Colon (tissue), 2 donors: ENCODE results near the gene LNX1.

Experiments
- FAIRE-seq: peaks from 2 replicates; lab custom pipeline; 2012; peaks lifted over from hg19 to GRCh38; lab: Jason Lieb, UNC
- donor health status: control.
- donor health status: control.

The LNX1 gene

GRCh38 chr4:53571936-53572599 is 19.2 kb downstream of the LNX1 start:
- FAIRE-seq, result no peak

- FAIRE-seq, result no peak
Observed at GRCh38 chr4:53563824-53564223, 27.5 kb downstream of the LNX1 start.

- no peak for FAIRE-seq
Observed at GRCh38 chr4:53562409-53562808, 28.9 kb downstream of the LNX1 start.

- FAIRE-seq, result no peak
Observed at GRCh38 chr4:53559021-53559620, 32.2 kb downstream of the LNX1 start.

- no peak for FAIRE-seq
Observed at GRCh38 chr4:53558065-53558801, 33.1 kb downstream of the LNX1 start.

GRCh38 chr4:53557669-53558064 is 33.6 kb downstream of the LNX1 start:
- FAIRE-seq, result no peak

- no peak for FAIRE-seq
Observed at GRCh38 chr4:53556651-53557050, 34.6 kb downstream of the LNX1 start.

GRCh38 chr4:53553486-53554210 is 37.6 kb downstream of the LNX1 start:
- FAIRE-seq, result no peak

- FAIRE-seq, result no peak
Observed at GRCh38 chr4:53552711-53553110, 38.6 kb downstream of the LNX1 start.

GRCh38 chr4:53551958-53552357 is 39.3 kb downstream of the LNX1 start:
- FAIRE-seq, result no peak

GRCh38 chr4:53551281-53551864 is 39.9 kb downstream of the LNX1 start:
- FAIRE-seq, result no peak

GRCh38 chr4:53548662-53549061 is 42.6 kb downstream of the LNX1 start:
- no peak for FAIRE-seq

- no peak for FAIRE-seq
Observed at GRCh38 chr4:53547983-53548382, 43.3 kb downstream of the LNX1 start.

- FAIRE-seq, result no peak
Observed at GRCh38 chr4:53545942-53546581, 45.2 kb downstream of the LNX1 start.

GRCh38 chr4:53545273-53545672 is 46.0 kb downstream of the LNX1 start:
- FAIRE-seq, result no peak

GRCh38 chr4:53543561-53543960 is 47.7 kb downstream of the LNX1 start:
- FAIRE-seq, result no peak

GRCh38 chr4:53541577-53542206 is 49.6 kb downstream of the LNX1 start:
- no peak for FAIRE-seq

- FAIRE-seq, result no peak
Observed at GRCh38 chr4:53538756-53539155, 52.5 kb downstream of the LNX1 start.

- no peak for FAIRE-seq
Observed at GRCh38 chr4:53537606-53538005, 53.7 kb downstream of the LNX1 start.

- FAIRE-seq, result no peak
Observed at GRCh38 chr4:53536328-53536727, 55.0 kb downstream of the LNX1 start.

- FAIRE-seq, result no peak
Observed at GRCh38 chr4:53535567-53535966, 55.7 kb downstream of the LNX1 start.
